Smooth muscle cell (in vitro differentiated cells): ENCODE results near the gene PGAM1. TPM values are rescaled to one million over a fixed set of nuclear protein-coding genes. Genes with fewer than 3 reads are reported as not detected.

Experiments used
- DNase-seq: peaks from one replicate; lab custom pipeline; 2025; ENCODE audit not compliant: unreplicated experiment; lab: John Stamatoyannopoulos, UW
- H2AFZ ChIP-seq: fragments of 200-600 bp; sonication (generic); 2 replicates; pipeline ENCODE4 v1.6.0; 2016; ENCODE audit warnings: antibody characterized with exemption, low read depth, mild to moderate bottlenecking
- H3F3A ChIP-seq: fragments of 200-600 bp; sonication (generic); 2 replicates; pipeline ENCODE4 v1.6.0; 2017; ENCODE audit warnings: antibody characterized with exemption, low read depth
- H3K27ac ChIP-seq: fragments of 200-600 bp; sonication (generic); 2 replicates; pipeline ENCODE4 v1.5.1; 2016; ENCODE audit warnings: low read depth, mild to moderate bottlenecking
- H3K27me3 ChIP-seq: fragments of 200-600 bp; sonication (generic); 2 replicates; pipeline ENCODE4 v1.6.1; 2016; ENCODE audit warnings: low read depth, mild to moderate bottlenecking
- H3K36me3 ChIP-seq: fragments of 200-600 bp; sonication (generic); 2 replicates; pipeline ENCODE4 v1.5.1; 2016; ENCODE audit warnings: low read depth
- H3K4me1 ChIP-seq: fragments of 200-600 bp; sonication (generic); 2 replicates; pipeline ENCODE4 v1.5.1; 2016; ENCODE audit warnings: low read depth
- H3K4me2 ChIP-seq: fragments of 200-600 bp; sonication (generic); 2 replicates; pipeline ENCODE4 v1.6.0; 2016; ENCODE audit warnings: mild to moderate bottlenecking
- H3K4me3 ChIP-seq: fragments of 200-600 bp; sonication (generic); 2 replicates; pipeline ENCODE4 v1.5.1; 2016; ENCODE audit warnings: mild to moderate bottlenecking
- H3K79me2 ChIP-seq: fragments of 200-600 bp; sonication (generic); 2 replicates; pipeline ENCODE4 v1.6.0; 2016; ENCODE audit warnings: low read depth, mild to moderate bottlenecking
- H3K9ac ChIP-seq: fragments of 200-600 bp; sonication (generic); 2 replicates; pipeline ENCODE4 v1.6.0; 2016; ENCODE audit warnings: low read depth
- H3K9me3 ChIP-seq: fragments of 200-600 bp; sonication (generic); replicated peaks from 2 replicates; pipeline ENCODE4 v1.5.1; 2016; ENCODE audit warnings: low read depth
- H4K20me1 ChIP-seq: fragments of 200-600 bp; sonication (generic); 2 replicates; pipeline ENCODE4 v1.6.0; 2016; ENCODE audit warnings: low read depth
- WGBS: methylation state at CpG from one replicate; pipeline ENCODE4 v1.1.7; 2016; ENCODE audit warnings: low lambda C conversion rate; 5-methylcytosine and 5-hydroxymethylcytosine counted together
- polyA plus RNA-seq: library from polyadenylated mRNA; unstranded; fragments of >200 nt; fragmentation: Nextera tagmentation; extraction: Ambion mirVana; gene quantifications from 2 replicates; pipeline ENCODE4 v1.2.1, GENCODE V29; 2016
- small RNA-seq: library from RNA; depleted of rRNA; stranded (forward); fragments of <200 nt; gene quantifications from one replicate; pipeline ENCODE3, GENCODE V24; 2014
- total RNA-seq: library from RNA; depleted of rRNA; stranded (reverse); fragments of >200 nt; gene quantifications from 2 replicates; pipeline ENCODE4 v1.2.3, GENCODE V29; 2014
- TF ChIP-seq, protein P1 (sequence below): fragments of 200-600 bp; sonication (generic); IDR thresholded peaks from 2 replicates; pipeline ENCODE4 v1.5.1; 2017; ENCODE audit warnings: borderline replicate concordance, mild to moderate bottlenecking, antibody characterized with exemption; ENCODE audit not compliant: insufficient read depth, poor library complexity, severe bottlenecking

Gene PGAM1
- total and polyA plus RNA-seq, 2 experiments from 2014 or later: 725 to 957 TPM

- DNase-seq: no peak
- no peaks in the 10 kb centered on the region for H3K4me1 ChIP-seq
- H3K27ac ChIP-seq: no peak overlapping the region
- TF ChIP-seq, protein P1, sequence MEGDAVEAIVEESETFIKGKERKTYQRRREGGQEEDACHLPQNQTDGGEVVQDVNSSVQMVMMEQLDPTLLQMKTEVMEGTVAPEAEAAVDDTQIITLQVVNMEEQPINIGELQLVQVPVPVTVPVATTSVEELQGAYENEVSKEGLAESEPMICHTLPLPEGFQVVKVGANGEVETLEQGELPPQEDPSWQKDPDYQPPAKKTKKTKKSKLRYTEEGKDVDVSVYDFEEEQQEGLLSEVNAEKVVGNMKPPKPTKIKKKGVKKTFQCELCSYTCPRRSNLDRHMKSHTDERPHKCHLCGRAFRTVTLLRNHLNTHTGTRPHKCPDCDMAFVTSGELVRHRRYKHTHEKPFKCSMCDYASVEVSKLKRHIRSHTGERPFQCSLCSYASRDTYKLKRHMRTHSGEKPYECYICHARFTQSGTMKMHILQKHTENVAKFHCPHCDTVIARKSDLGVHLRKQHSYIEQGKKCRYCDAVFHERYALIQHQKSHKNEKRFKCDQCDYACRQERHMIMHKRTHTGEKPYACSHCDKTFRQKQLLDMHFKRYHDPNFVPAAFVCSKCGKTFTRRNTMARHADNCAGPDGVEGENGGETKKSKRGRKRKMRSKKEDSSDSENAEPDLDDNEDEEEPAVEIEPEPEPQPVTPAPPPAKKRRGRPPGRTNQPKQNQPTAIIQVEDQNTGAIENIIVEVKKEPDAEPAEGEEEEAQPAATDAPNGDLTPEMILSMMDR: no peak
- no peak overlapping the region for H3K4me3 ChIP-seq
- no peak overlapping the region for H2AFZ ChIP-seq
- no peaks in the 10 kb centered on the region for H3K9me3 ChIP-seq
- H3K9ac ChIP-seq: no peak overlapping the region
- 82% methylated on average over 9 of the region's 9 CpGs for WGBS
- H3K79me2 ChIP-seq: peaks cover 51% of the 10 kb centered on the region
- no peaks in the 10 kb centered on the region for H3K27me3 ChIP-seq
- H3K36me3 ChIP-seq: peaks cover 20% of the 10 kb centered on the region
- peaks cover 5% of the 10 kb centered on the region for H3F3A ChIP-seq
- H4K20me1 ChIP-seq: peaks cover 56% of the 10 kb centered on the region
- H3K4me2 ChIP-seq: no peak overlapping the region
Observed at GRCh38 chr10:97479939-97480338, 53.9 kb downstream of the PGAM1 start.

DNA sequence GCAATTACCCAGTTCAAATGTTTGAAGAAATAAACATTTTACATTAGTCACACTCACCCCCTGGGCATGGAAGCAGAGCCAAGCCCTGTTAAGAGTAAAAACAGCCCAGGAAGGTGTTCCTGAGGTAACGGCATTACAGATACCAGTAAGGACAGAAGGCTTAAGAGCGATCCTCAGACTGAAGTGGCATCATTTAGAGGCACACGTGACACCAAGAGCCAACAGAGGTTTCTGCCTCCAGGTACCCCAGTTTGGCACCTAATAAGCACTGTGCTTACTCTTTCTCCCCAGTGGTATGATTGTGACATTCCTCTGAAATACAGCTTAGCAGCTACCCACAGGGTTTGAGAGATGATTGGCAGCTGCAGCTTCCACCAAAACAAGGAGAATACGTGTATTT, 55.1 kb downstream of the PGAM1 start:
- Histone ChIP-seq H4K20me1 (peaks cover 67% of the 10 kb centered on the region), H3K4me2 (no peak overlapping the region), H3K27me3 (no peaks in the 10 kb centered on the region), H3K4me3 (no peak overlapping the region), H2AFZ (no peak overlapping the region), H3F3A (peaks cover 5% of the 10 kb centered on the region), H3K9me3 (no peaks in the 10 kb centered on the region), H3K79me2 (peaks cover 62% of the 10 kb centered on the region), H3K36me3 (peaks cover 16% of the 10 kb centered on the region), H3K9ac (no peak overlapping the region), H3K27ac (peak overlapping the region; percentile 19), H3K4me1 (no peaks in the 10 kb centered on the region)
- WGBS: 85% methylated on average over 4 of the region's 4 CpGs
- DNase-seq: no peak
- TF ChIP-seq, protein P1: no peak

- TF ChIP-seq, protein P1: no peak
- H3K9ac ChIP-seq: no peak overlapping the region
- H3K27me3 ChIP-seq: no peaks in the 10 kb centered on the region
- H3K79me2 ChIP-seq: peaks cover 75% of the 10 kb centered on the region
- no peak overlapping the region for H2AFZ ChIP-seq
- no peak for DNase-seq
- no peaks in the 10 kb centered on the region for H3K9me3 ChIP-seq
- peaks cover 11% of the 10 kb centered on the region for H3K36me3 ChIP-seq
- H3K4me2 ChIP-seq: no peak overlapping the region
- no peaks in the 10 kb centered on the region for H3K4me1 ChIP-seq
- no peak overlapping the region for H3K27ac ChIP-seq
- H4K20me1 ChIP-seq: peaks cover 78% of the 10 kb centered on the region
- H3K4me3 ChIP-seq: no peak overlapping the region
- WGBS: 100% methylated on average over 1 of the region's 1 CpG
- no peaks in the 10 kb centered on the region for H3F3A ChIP-seq
Observed at GRCh38 chr10:97482381-97482780, 56.4 kb downstream of the PGAM1 start.

Small RNAs within 50 kb of the gene (small RNA-seq; reads per million reads assigned to genes)
- gene RF00019: not detected

Other genes starting within 250 kb of the PGAM1 start
- 0.09 TPM in 1 of 2 replicates, not detected in the other for gene SLIT1, start 240.2 kb upstream of the PGAM1 start, total RNA-seq
- gene SLIT1, start 240.2 kb upstream of the PGAM1 start, polyA plus RNA-seq: 0.15 TPM in 1 of 2 replicates, not detected in the other
- 15.0 and 20.5 TPM in 2 replicates for gene ARHGAP19, start 133.6 kb upstream of the PGAM1 start, total RNA-seq
- gene ARHGAP19, start 133.6 kb upstream of the PGAM1 start, polyA plus RNA-seq: 3.5 and 4.4 TPM in 2 replicates
- gene FRAT1, start 106.9 kb upstream of the PGAM1 start, total RNA-seq: 0.58 and 1.3 TPM in 2 replicates
- gene FRAT1, start 106.9 kb upstream of the PGAM1 start, polyA plus RNA-seq: 1.0 and 1.3 TPM in 2 replicates
- gene FRAT2, start 91.5 kb upstream of the PGAM1 start, total RNA-seq: 4.0 and 4.8 TPM in 2 replicates
- gene FRAT2, start 91.5 kb upstream of the PGAM1 start, polyA plus RNA-seq: 5.9 and 7.7 TPM in 2 replicates
- 15.9 and 18.8 TPM in 2 replicates for gene RRP12, start 24.9 kb upstream of the PGAM1 start, total RNA-seq
- gene RRP12, start 24.9 kb upstream of the PGAM1 start, polyA plus RNA-seq: 14.1 and 21.7 TPM in 2 replicates
- 44.9 and 48.7 TPM in 2 replicates for gene EXOSC1, start 19.8 kb downstream of the PGAM1 start, total RNA-seq
- 61.5 and 97.5 TPM in 2 replicates for gene EXOSC1, start 19.8 kb downstream of the PGAM1 start, polyA plus RNA-seq
- gene ZDHHC16, start 20.0 kb downstream of the PGAM1 start, total RNA-seq: 48.5 and 50.3 TPM in 2 replicates
- gene ZDHHC16, start 20.0 kb downstream of the PGAM1 start, polyA plus RNA-seq: 73.3 and 81.1 TPM in 2 replicates
- 97.9 and 125 TPM in 2 replicates for gene MMS19, start 72.2 kb downstream of the PGAM1 start, total RNA-seq
- 76.8 and 81.4 TPM in 2 replicates for gene MMS19, start 72.2 kb downstream of the PGAM1 start, polyA plus RNA-seq
- gene UBTD1, start 72.7 kb downstream of the PGAM1 start, total RNA-seq: 26.5 and 27.1 TPM in 2 replicates
- gene UBTD1, start 72.7 kb downstream of the PGAM1 start, polyA plus RNA-seq: 59.9 and 61.5 TPM in 2 replicates
- gene ANKRD2, start 146.6 kb downstream of the PGAM1 start, total RNA-seq: not detected in 2 replicates
- gene ANKRD2, start 146.6 kb downstream of the PGAM1 start, polyA plus RNA-seq: 0.30 TPM in 1 of 2 replicates, not detected in the other
- not detected in 2 replicates for gene HOGA1, start 158.2 kb downstream of the PGAM1 start, total RNA-seq
- 0.10 TPM in 1 of 2 replicates, not detected in the other for gene HOGA1, start 158.2 kb downstream of the PGAM1 start, polyA plus RNA-seq
- gene C10orf62, start 163.5 kb downstream of the PGAM1 start, total RNA-seq: not detected in 2 replicates
- not detected in 2 replicates for gene C10orf62, start 163.5 kb downstream of the PGAM1 start, polyA plus RNA-seq
- 2.9 and 9.3 TPM in 2 replicates for gene MORN4, start 207.3 kb downstream of the PGAM1 start, total RNA-seq
- 11.3 and 16.8 TPM in 2 replicates for gene MORN4, start 207.3 kb downstream of the PGAM1 start, polyA plus RNA-seq
- gene PI4K2A, start 214.5 kb downstream of the PGAM1 start, total RNA-seq: 20.8 and 23.4 TPM in 2 replicates
- 20.4 and 21.0 TPM in 2 replicates for gene PI4K2A, start 214.5 kb downstream of the PGAM1 start, polyA plus RNA-seq